A673 (cell line): ENCODE results near the gene PRCD.

Source experiments
- CTCF ChIP-seq: fragments of 300-800, 200-600 bp; sonication (generic); conservative IDR thresholded peaks from 2 replicates; pipeline ENCODE4 v1.5.1; 2017; ENCODE audit warnings: low read depth, mild to moderate bottlenecking, antibody characterized with exemption, low read length, moderate library complexity, mixed read lengths
- EZH2 ChIP-seq: fragments of 200-600 bp; sonication (generic); IDR thresholded peaks from 2 replicates; pipeline ENCODE4 v1.6.1; 2017; ENCODE audit warnings: borderline replicate concordance, low read depth, mild to moderate bottlenecking, mixed read lengths, antibody characterized with exemption, low read length; ENCODE audit not compliant: poor library complexity, severe bottlenecking

- TF ChIP-seq CTCF (no peak), EZH2 (no peak)
Measured at GRCh38 chr17:76517638-76518038, 22.2 kb upstream of the PRCD start.
